ENCODE results near the gene SRL.

Gene SRL

GRCh38 chr16:4241928-4242283 is at the start of gene SRL:
TSS of gene SRL (minus strand) at chr16:4242080. CDS start at chr16:4242067, 13 bp downstream.
- no peak for DNase-seq

GRCh38 chr16:4290236-4290830 is 48.5 kb upstream of the SRL start:
- DNase-seq, result no peak

- DNase-seq, result peak in 1 of 2 experiments; percentile 19
Measured at GRCh38 chr16:4288148-4288921, 46.5 kb upstream of the SRL start.

DNA sequence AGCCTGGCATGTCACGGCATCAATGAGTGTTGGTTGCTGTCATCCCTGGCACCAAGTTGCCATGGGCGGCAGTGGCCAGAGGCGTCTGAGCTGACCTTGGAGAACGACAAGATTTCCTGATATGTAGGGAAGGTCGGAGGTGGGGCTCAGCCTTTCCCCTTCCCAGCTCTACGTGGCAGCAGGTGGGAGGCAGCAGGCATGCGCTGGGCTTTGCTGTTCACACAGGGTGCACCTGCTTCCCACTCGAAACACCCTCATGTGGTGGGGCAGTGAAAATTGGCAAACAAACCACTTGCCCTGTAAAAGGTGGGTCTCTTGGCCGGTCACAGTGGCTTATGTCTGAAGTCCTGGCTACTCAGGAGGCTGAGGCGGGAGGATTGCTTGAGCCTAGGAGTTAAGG is 43.3 kb upstream of the SRL start:
- DNase-seq, result no peak

GRCh38 chr16:4283939-4284338 is 42.1 kb upstream of the SRL start:
- no peak for DNase-seq

DNA sequence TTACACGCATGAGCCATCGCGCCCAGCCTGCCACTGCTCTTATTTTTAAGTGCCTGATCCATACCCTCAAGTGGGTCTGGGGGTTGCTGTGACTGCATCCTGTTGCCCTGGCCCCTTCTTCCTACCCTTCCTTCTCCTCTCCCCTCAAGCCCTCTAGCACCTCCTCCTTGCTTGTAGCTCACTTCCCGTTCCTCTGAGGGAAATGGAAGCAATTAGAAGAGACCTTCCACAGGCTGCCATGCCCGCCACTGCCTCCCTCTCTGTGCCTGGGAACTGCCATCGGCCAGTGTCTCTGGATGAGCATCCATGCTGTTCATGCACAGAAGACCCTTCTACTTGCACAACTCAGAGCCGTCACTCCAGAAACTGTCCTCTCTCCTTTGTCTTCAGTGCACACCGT is 41.6 kb upstream of the SRL start:
- DNase-seq, result no peak

DNA sequence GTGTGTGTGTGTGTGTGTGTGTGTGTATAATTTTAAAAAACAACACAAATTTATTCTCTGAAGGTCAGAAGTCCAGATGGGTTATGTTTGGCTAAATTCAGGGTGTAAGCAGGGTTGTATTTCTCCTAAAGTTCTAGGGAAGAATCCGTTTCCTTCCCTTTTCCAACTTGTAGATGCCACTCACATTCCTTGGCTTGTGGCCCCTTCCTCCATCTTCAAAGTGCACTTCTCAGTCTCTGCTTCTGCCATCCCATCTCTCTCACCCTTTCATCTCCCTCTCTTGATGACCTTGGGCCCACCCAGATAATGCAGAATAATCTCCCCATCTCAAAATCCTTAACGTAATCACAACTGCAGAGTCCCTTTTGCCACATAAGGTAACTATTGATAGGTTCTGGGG is 38.7 kb upstream of the SRL start:
- no peak for DNase-seq

DNA sequence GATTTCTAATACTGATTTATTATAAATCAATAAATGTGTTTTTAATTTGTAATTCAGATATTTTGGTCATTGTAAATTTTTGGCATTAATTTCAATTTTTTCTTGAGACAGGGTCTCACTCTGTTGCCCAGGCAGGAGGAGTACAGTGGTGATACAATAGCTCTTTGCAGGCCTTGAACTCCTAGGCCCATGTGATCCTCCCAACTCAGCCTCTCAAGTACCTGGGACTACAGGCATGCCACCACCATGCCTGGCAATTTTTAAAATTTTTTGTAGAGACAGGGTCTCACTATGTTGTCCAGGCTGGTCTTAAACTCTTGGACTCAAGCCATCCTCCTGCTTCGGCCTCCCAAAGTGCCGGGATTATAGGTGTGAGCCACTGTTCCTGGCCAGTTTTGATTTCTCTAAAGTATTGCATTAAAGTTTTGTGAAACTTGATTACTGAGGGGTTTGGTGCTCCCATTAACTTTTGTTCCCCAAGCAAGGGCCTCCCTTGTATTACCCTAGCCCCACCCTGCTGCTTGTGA is 36.2 kb upstream of the SRL start:
- no peak for DNase-seq

DNA sequence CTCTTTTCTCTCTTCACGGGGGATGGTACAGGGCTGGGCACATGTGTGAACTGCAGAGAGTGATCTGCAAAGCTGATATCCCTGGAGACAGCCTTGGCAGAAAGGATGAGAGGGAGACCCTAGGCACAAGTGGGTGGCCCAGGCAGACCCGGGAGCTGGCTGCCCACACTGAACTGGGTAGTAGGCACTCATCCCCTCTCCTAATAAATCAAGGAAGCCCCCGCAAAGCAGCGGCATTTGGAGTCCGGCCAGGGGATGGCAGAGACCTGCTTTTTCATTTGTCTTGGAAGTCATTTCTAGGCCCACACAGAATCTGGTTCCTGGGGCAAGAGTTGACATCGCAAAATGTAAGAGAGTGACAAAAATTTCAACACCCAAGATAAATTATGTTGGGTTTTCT is 34.0 kb upstream of the SRL start:
- DNase-seq, result no peak

DNA sequence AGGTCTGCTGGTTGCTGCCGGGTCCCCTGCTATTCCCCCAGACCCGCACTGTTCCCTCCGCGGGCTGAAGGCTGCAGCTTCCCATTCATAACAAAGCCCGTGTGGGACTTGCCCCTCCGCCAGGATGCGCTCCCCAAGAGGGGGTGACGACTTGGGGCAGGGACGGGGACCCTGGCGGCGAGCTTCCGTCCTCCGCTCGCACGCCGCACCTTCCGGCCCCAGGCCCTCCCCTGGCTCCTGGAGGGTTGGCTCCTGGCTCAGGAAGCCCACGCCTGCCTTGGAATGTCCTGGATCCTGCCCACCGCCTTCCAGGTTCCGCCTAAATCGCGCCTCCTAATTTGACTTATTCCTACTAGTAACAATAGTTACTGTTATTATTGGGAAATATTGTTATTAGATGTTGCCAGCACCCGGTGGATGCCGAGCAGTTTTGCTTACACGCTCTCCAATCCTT is 32.0 kb upstream of the SRL start:
- peak; percentile 37 to 53 for DNase-seq

- DNase-seq, result peak in 1 of 2 experiments; percentile 39
Measured at GRCh38 chr16:4272114-4272956, 30.5 kb upstream of the SRL start.

GRCh38 chr16:4271176-4272113 is 29.6 kb upstream of the SRL start:
- DNase-seq, result peak; percentile 76 to 78

DNA sequence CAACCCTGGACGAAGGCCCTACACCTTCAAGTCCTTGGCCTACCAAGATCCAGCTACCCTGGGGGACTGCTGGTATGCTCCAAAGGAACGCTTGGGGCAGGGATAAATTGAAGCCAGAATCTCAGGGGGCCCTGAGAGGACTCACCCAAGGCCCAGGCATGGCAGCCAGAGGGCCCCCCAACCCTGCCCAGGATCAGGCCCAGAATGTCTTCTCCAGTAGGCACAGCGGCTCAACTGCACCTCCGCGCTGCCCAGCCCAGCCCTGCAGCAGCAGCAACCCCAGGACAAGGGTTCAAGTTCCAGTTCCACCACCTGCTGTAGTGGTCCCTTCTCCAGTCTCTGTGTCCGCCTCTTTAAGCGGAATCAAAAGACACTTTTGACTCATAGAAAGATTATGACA is 28.7 kb upstream of the SRL start:
- no peak for DNase-seq

DNA sequence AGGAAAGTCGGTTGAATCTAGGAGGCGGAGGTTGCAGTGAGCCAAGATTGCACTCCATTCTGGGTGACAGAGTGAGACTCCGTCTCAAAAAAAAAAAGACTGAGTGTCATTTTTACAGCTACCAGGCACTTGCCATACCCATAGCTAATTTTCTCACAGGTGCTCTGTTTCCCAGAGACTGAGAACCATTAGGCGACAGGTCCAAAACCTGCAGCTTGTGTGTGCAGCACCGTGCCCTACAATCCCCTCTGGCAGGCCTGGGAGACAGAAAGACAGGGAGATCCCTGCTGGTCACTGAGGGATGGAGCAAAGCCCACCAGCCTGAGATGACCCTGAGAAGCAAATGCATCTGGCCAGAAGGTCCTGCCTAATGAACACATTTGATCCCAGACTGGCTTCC is 28.2 kb upstream of the SRL start:
- DNase-seq, result no peak

- DNase-seq, result no peak
Measured at GRCh38 chr16:4266372-4266771, 24.5 kb upstream of the SRL start.

DNA sequence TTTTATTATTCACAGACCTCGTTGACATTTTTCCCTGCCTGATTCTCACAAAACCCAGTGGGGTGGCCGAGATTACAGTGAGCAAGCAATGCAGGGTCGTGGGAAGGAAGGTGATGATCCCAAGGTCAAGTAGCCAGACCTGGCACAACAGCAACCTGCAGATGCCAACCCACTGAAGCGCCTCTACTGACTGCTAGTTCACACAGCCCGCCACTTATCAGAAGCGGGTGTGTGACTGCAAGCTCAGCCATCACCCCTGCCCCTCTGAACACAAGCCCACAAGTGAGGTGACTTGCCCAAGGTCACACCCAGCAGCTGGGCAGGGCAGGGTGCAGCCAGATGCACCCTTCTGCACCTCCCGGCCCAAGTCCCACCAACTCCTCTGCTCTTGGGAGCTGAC is 23.8 kb upstream of the SRL start:
- no peak for DNase-seq

DNA sequence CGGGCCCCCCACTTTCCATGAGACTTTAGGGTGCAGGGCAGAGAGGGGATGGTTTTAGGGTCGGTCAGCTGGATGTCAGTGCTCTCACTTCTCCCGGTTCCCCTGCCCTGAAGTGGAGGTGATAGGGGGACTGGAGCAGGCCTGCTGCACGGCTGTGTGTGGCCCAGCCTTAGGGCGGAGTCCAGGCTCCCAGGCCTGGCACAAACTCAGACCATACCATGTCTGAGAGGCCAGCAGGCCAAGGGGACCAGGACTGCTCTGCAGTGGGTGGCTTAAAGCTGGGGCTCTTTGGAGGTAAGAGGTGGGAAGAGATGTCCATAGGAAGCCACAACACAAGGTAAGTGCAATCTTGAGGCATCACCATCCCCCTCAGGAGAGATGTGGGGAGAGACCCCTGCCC is 22.7 kb upstream of the SRL start:
- DNase-seq, result no peak

- no peak for DNase-seq
Measured at GRCh38 chr16:4263504-4264436, 21.9 kb upstream of the SRL start.

- no peak for DNase-seq
Measured at GRCh38 chr16:4262303-4262835, 20.5 kb upstream of the SRL start.

DNA sequence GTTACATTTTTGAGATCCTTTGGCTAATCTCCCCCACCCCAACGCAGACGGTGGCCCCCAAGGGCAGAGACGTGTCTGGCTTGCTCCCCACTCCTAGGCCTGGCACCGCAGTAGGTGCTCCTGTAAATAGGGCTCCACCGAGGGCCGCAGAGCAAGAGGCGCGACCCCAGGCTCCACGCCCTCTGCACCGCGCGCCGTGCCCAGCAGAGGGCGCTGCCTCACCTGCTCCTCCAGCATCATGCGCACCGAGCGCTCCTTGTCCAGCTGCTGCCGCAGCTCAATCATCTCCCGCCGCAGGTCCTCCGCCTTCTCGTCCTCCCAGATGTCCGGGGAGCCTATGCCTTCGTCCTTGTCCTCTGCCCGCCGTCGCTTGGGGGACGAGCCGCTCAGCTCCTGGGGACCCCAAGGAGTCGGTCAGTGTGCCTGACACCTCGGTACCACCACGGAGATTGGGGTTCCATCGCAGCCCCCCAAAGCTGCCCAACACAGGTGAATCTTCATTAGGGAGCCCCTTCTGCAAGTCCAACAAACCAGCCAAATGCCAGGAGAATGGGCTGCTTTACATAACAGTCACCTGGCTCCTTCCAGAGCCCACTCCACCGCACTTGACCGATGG is 19.8 kb upstream of the SRL start:
- DNase-seq, result no peak

GRCh38 chr16:4260360-4260759 is 18.5 kb upstream of the SRL start:
- no peak for DNase-seq

Data from Kasumi-1 (cell line).